PFSK-1 (cell line): Measurements from ENCODE around the gene PASK.

ENCODE experiments used
- POLR2AphosphoS5 ChIP-seq: IDR thresholded peaks from 2 replicates; pipeline ENCODE4 v1.6.1; 2012; ENCODE audit warnings: low read depth, mild to moderate bottlenecking, control low read depth, low read length, moderate library complexity
- TAF1 ChIP-seq: IDR thresholded peaks from 2 replicates; pipeline ENCODE4 v1.6.1; 2012; ENCODE audit warnings: low read length, control low read depth, borderline replicate concordance; ENCODE audit not compliant: insufficient read depth

DNA sequence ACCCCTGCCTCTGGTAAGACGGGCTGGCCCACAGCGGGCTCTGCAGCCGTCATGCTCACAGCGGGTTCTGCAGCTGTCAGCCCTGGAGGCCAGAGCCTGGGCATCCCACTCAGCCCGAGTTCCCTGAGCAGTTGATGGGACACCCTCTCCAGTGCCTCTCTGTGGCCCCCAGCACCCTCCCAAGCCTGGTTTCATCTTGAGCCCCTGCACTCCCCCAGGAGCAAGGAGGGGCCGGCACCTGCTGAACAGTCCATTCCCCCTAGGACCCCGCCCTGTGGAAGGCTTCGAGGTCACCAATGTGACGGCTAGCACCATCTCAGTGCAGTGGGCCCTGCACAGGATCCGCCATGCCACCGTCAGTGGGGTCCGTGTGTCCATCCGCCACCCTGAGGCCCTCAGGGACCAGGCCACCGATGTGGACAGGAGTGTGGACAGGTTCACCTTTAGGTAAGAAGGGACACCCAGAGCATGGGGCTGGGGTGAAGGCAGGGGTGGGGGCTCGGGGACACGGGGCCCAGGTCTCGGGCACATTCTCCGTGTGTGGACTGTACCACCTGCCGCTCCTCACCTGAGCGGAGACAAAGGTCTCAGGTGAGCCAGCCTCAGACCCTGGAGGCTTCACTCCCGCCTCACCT is 81.7 kb downstream of the PASK start:
- TF ChIP-seq POLR2AphosphoS5 (no peak), TAF1 (no peak)
